Stomach (tissue), 4 donors: ENCODE data around the gene ZBTB7A.

ENCODE experiments used
- POLR2AphosphoS5 ChIP-seq, 3 donors: sonication (generic); formaldehyde crosslinking; IDR thresholded peaks; one replicate each; pipeline ENCODE4 v1.6.1; 2016; ENCODE audit warnings: antibody characterized with exemption in 3 of 3
- TF ChIP-seq, protein P1 (sequence below), 7 experiments: fragments of 450-650 bp in 4 of 7; fragments of 200-600 bp in 3 of 7; sonication (generic) in 3 of 7; IDR thresholded peaks; one replicate each; pipeline ENCODE4 v1.5.1; 2016 to 2019; ENCODE audit warnings: antibody characterized with exemption in 7 of 7, control low read depth in 2 of 7, mild to moderate bottlenecking in 1 of 7

DNA sequence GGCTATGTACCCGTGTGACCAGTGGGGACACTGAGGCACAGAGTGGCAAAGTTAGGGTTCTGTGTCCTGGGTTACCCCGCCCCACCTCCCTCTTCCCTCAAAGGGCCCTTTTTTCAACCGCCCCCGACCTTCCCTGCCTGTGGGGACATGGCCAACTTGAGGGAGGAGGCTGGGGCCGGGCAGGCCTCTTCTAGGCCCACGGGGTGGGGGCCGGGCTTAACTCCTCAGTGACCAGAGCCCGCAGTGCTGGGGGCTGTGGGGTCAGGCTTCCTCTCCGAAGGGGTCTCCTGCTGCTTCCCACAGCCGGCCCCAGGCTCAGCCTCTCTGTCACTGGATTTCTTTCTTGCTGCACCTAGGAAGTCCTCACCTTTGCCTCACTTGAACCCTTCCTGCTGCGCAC, 35.3 kb downstream of the ZBTB7A start:
- TF ChIP-seq POLR2AphosphoS5 (IDR thresholded peaks at IDR 0.05) = no peak
- TF ChIP-seq, protein P1, sequence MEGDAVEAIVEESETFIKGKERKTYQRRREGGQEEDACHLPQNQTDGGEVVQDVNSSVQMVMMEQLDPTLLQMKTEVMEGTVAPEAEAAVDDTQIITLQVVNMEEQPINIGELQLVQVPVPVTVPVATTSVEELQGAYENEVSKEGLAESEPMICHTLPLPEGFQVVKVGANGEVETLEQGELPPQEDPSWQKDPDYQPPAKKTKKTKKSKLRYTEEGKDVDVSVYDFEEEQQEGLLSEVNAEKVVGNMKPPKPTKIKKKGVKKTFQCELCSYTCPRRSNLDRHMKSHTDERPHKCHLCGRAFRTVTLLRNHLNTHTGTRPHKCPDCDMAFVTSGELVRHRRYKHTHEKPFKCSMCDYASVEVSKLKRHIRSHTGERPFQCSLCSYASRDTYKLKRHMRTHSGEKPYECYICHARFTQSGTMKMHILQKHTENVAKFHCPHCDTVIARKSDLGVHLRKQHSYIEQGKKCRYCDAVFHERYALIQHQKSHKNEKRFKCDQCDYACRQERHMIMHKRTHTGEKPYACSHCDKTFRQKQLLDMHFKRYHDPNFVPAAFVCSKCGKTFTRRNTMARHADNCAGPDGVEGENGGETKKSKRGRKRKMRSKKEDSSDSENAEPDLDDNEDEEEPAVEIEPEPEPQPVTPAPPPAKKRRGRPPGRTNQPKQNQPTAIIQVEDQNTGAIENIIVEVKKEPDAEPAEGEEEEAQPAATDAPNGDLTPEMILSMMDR (IDR thresholded peaks at IDR 0.05) = no peak
